K562 (cell line): ENCODE results near the gene LRP10. TPM values are rescaled to one million over a fixed set of nuclear protein-coding genes. Genes with fewer than 3 reads are reported as not detected.

Source experiments
- CHCHD3 ChIP-seq: fragments of 250-450 bp; sonication (Bioruptor Pico); IDR thresholded peaks from 2 replicates; pipeline ENCODE4 v2.1.2; 2022; ENCODE audit warnings: mild to moderate bottlenecking
- CREB1 ChIP-seq, 2 experiments: sonication (generic) in 1 of 2; formaldehyde crosslinking in 1 of 2; IDR thresholded peaks; 2 replicates each; pipeline versions ENCODE4 v1.6.1 to v1.8.0; 2012 to 2022; ENCODE audit warnings: inconsistent platforms in 1 of 2, mild to moderate bottlenecking in 1 of 2, missing genetic modification reagents in 1 of 2, moderate library complexity in 1 of 2
- DACH1 ChIP-seq: fragments of 450-650 bp; IDR thresholded peaks from 2 replicates; pipeline ENCODE4 v1.6.1; 2018; ENCODE audit not compliant: partially characterized antibody
- E2F5 ChIP-seq: sonication (generic); formaldehyde crosslinking; IDR thresholded peaks from 2 replicates; pipeline ENCODE4 v1.8.0; 2022; ENCODE audit warnings: mild to moderate bottlenecking, missing genetic modification reagents
- ELK1 ChIP-seq: sonication (generic); formaldehyde crosslinking; IDR thresholded peaks from 2 replicates; pipeline ENCODE4 v1.8.1; 2022; ENCODE audit warnings: missing genetic modification reagents
- ETV6 ChIP-seq, 3 experiments: fragments of 150-350 bp in 1 of 3; sonication (generic) in 1 of 3; formaldehyde crosslinking in 1 of 3; IDR thresholded peaks; 2 replicates each; pipeline versions ENCODE4 v1.6.1 to v1.8.0; 2014 to 2022; ENCODE audit warnings: borderline replicate concordance in 2 of 3, low read depth in 2 of 3, antibody characterized with exemption in 1 of 3, low read length in 1 of 3, mild to moderate bottlenecking in 1 of 3, missing genetic modification reagents in 1 of 3
- NFIX ChIP-seq: fragments of 250-450 bp; sonication (Bioruptor Pico); IDR thresholded peaks from 2 replicates; pipeline ENCODE4 v1.4.0; 2020; ENCODE audit warnings: low read depth, mild to moderate bottlenecking, moderate library complexity
- PHB ChIP-seq: fragments of 250-450 bp; sonication (Bioruptor Pico); IDR thresholded peaks from 2 replicates; pipeline ENCODE4 v1.5.0; 2021
- RBM14 ChIP-seq: fragments of 200-400 bp; formaldehyde crosslinking; IDR thresholded peaks from 2 replicates; pipeline ENCODE4 v1.6.1; 2018; ENCODE audit warnings: low read depth, mild to moderate bottlenecking, low read length, moderate library complexity, borderline replicate concordance; ENCODE audit not compliant: insufficient read depth
- RBM39 ChIP-seq: fragments of 200-400 bp; formaldehyde crosslinking; optimal IDR thresholded peaks from 2 replicates; pipeline ENCODE3; 2018; ENCODE audit warnings: low read depth, low read length
- RFX1 ChIP-seq: fragments of 450-650 bp; IDR thresholded peaks from 2 replicates; pipeline ENCODE4 v1.6.1; 2016; ENCODE audit warnings: mild to moderate bottlenecking, moderate library complexity
- SNIP1 ChIP-seq: fragments of 450-650 bp; IDR thresholded peaks from 2 replicates; pipeline ENCODE4 v1.7.1; 2017; ENCODE audit warnings: low read depth, mild to moderate bottlenecking
- TEAD2 ChIP-seq: fragments of 450-650 bp; IDR thresholded peaks from 2 replicates; pipeline ENCODE4 v1.6.1; 2016; ENCODE audit warnings: missing genetic modification characterization, control low read depth, missing compliant biosample characterization
- TRIM28 ChIP-seq: fragments of 450-650 bp; IDR thresholded peaks from 2 replicates; pipeline ENCODE4 v1.6.1; 2017
- XRCC3 ChIP-seq: fragments of 450-650 bp; IDR thresholded peaks from 2 replicates; pipeline ENCODE4 v1.6.1; 2017; ENCODE audit warnings: mild to moderate bottlenecking, moderate library complexity
- ZBTB49 ChIP-seq: sonication (generic); formaldehyde crosslinking; IDR thresholded peaks from 2 replicates; pipeline ENCODE4 v1.8.0; 2022; ENCODE audit warnings: missing genetic modification reagents, mild to moderate bottlenecking, borderline replicate concordance
- ZNF354B ChIP-seq: fragments of 250-450 bp; sonication (Bioruptor Pico); IDR thresholded peaks from 2 replicates; pipeline ENCODE4 v1.4.0; 2020
- ZNF609 ChIP-seq: sonication (generic); formaldehyde crosslinking; IDR thresholded peaks from 2 replicates; pipeline ENCODE4 v1.8.1; 2023; ENCODE audit warnings: missing genetic modification reagents, mild to moderate bottlenecking, borderline replicate concordance
- ZNF696 ChIP-seq: fragments of 250-450 bp; sonication (Bioruptor Pico); conservative IDR thresholded peaks from 2 replicates; pipeline ENCODE4 v1.4.0; 2020; ENCODE audit warnings: mild to moderate bottlenecking, moderate library complexity
- polyA plus RNA-seq, 8 experiments: library from polyadenylated mRNA; depleted of rRNA in 4 of 8; stranded (reverse) in 5 of 8; unstranded in 3 of 8; fragments of >200 nt; fragmentation: Nextera tagmentation in 2 of 8; fragmentation: Illumina TruSeq in 1 of 8; extraction: Ambion mirVana in 2 of 8; extraction: Trizol in 1 of 8; gene quantifications; 2 replicates each; pipeline versions ENCODE4 v1.2.1 to v1.2.3, GENCODE V29; 2011 to 2014; ENCODE audit warnings: inconsistent platforms in 1 of 8, missing spikeins in 1 of 8
- total RNA-seq, 7 experiments: library from RNA; depleted of rRNA in 6 of 7; stranded (reverse); fragments of >200 nt in 6 of 7; fragmentation: Illumina TruSeq in 2 of 7; extraction: Trizol in 2 of 7; gene quantifications; 2 replicates each; pipeline versions ENCODE4 v1.2.1 to v1.2.3, GENCODE V29; 2011 to 2021; ENCODE audit warnings: low replicate concordance in 1 of 7

LRP10 gene
- total and polyA plus RNA-seq, 9 of the 15 experiments (the other 6 are each of a cell fraction or from before 2014, with no cell fraction given), result 1.3 to 45.5 (median 10.9) TPM

GRCh38 chr14:22852940-22853767, 18.4 kb upstream of the LRP10 start (continued):
- TF ChIP-seq ZNF609 (CRISPR knock-in tag) (no peak), SNIP1 (no peak), TEAD2 (tag) (no peak), ZBTB49 (CRISPR knock-in tag) (no peak), E2F5 (no peak), XRCC3 (no peak), RFX1 (no peak), ELK1 (CRISPR knock-in tag) (no peak), PHB (CRISPR knock-in tag) (no peak), DACH1 (no peak), RBM39 (no peak), RBM14 (no peak), TRIM28 (no peak), ZNF696 (no peak), CREB1 (IDR thresholded peaks at IDR 0.05) (no peak), CREB1 (CRISPR knock-in tag; IDR thresholded peaks at IDR 0.05) (no peak), ZNF354B (CRISPR knock-in tag) (no peak), ETV6 (IDR thresholded peaks at IDR 0.05; ENCODE audit: borderline replicate concordance in 1 of 2, low read depth in 2 of 2, low read length in 1 of 2) (no peak), ETV6 (CRISPR knock-in tag; IDR thresholded peaks at IDR 0.05; ENCODE audit: borderline replicate concordance) (no peak), CHCHD3 (CRISPR knock-in tag) (no peak), NFIX (CRISPR knock-in tag) (no peak)
